Heart left ventricle (tissue), 16 donors: Measurements from ENCODE around the gene MEGF11. TPM values are rescaled to one million over a fixed set of nuclear protein-coding genes. Genes with fewer than 3 reads are reported as not detected.

ENCODE experiments used
- ATAC-seq, 4 donors: fragments of 200-7000 bp; cut with Tn5 transposase; one replicate each; pipeline ENCODE4 v1.9.1; 2020 to 2022; ENCODE audit warnings: moderate library complexity in 4 of 4, mild to moderate bottlenecking in 3 of 4, moderate number of reproducible peaks in 1 of 4
- DNase-seq, 5 donors: peaks; one replicate each; pipeline ENCODE4 v3.0.0-alpha.2; 2020
- H3K27ac ChIP-seq, 12 donors: fragments of 200-600 bp; sonication (generic) in 4 of 12; one replicate each; pipeline versions ENCODE4 v1.5.0 to v1.8.0; 2016 to 2022; ENCODE audit warnings: mild to moderate bottlenecking in 2 of 12
- H3K27me3 ChIP-seq, 9 donors: fragments of 200-600 bp; sonication (generic) in 2 of 9; one replicate each; pipeline versions ENCODE4 v1.5.1 to v1.8.0; 2016 to 2022; ENCODE audit warnings: mild to moderate bottlenecking in 3 of 9
- H3K36me3 ChIP-seq, 9 donors: fragments of 200-600 bp; sonication (generic) in 2 of 9; one replicate each; pipeline versions ENCODE4 v1.5.0 to v1.8.0; 2018 to 2022; ENCODE audit warnings: mild to moderate bottlenecking in 2 of 9
- H3K4me1 ChIP-seq, 12 donors: fragments of 200-600 bp; sonication (generic) in 4 of 12; one replicate each; pipeline versions ENCODE4 v1.5.0 to v1.8.0; 2016 to 2022; ENCODE audit warnings: mild to moderate bottlenecking in 3 of 12
- H3K4me3 ChIP-seq, 12 donors: fragments of 200-600 bp; sonication (generic) in 4 of 12; one replicate each; pipeline versions ENCODE4 v1.5.0 to v1.8.0; 2017 to 2022; ENCODE audit warnings: mild to moderate bottlenecking in 9 of 12, moderate library complexity in 4 of 12
- H3K9me3 ChIP-seq, 12 donors: fragments of 200-600 bp; sonication (generic) in 4 of 12; one replicate each; pipeline versions ENCODE4 v1.5.0 to v1.8.0; 2016 to 2022; ENCODE audit warnings: mild to moderate bottlenecking in 1 of 12
- POLR2A ChIP-seq, 2 donors: fragments of 450-650 bp; IDR thresholded peaks; one replicate each; pipeline ENCODE4 v1.6.1; 2017; ENCODE audit warnings: antibody characterized with exemption in 2 of 2, mild to moderate bottlenecking in 2 of 2, moderate library complexity in 2 of 2
- WGBS, 4 donors: extraction: QIAGEN DNeasy Blood & Tissue Kit in 2 of 4; methylation state at CpG; one replicate each; pipeline versions ENCODE4 v1.1.5 to v1.1.7; 2013 to 2018; 5-methylcytosine and 5-hydroxymethylcytosine counted together
- intact Hi-C, 10 donors: fragments of 100-400 bp; cut with DNase I; formaldehyde crosslinking; loops; one replicate each; pipeline versions ENCODE4 v1.11.1 to v1.14.2; 2022
- polyA plus RNA-seq, 2 donors: library from polyadenylated mRNA; stranded (reverse); fragments of 200-250 nt; gene quantifications; one replicate each; pipeline ENCODE4 v1.2.3, GENCODE V29; 2013
- total RNA-seq, 9 donors: library from RNA; depleted of rRNA in 2 of 9; stranded (reverse); fragments of >200 nt in 2 of 9; fragmentation: NEBNext Ultra II Directional in 3 of 9; extraction: Animal tissue kit (Norgen Biotek cat#: 25700) in 3 of 9; gene quantifications; one replicate each; pipeline versions ENCODE4 v1.1.0 to v1.2.4, GENCODE V29; 2016 to 2023
- TF ChIP-seq, protein P1 (sequence below), 12 donors: fragments of 200-600 bp; sonication (generic) in 4 of 12; IDR thresholded peaks; one replicate each; pipeline versions ENCODE4 v1.5.0 to v1.8.0; 2018 to 2022; ENCODE audit warnings: antibody characterized with exemption in 12 of 12, mild to moderate bottlenecking in 5 of 12
- donor health status: ischemic (EF 13 %, LVEDD 7.1; RV severe dilation, severe dysfunction).
- donor health status: healthy with polysubstance abuse.
- donor health status: DM: no; HTN: yes; CAD: no.
- donor health status: DM: no; HTN: no; CAD: no.
- donor health status: ischemic (EF 25% LVEDD 6.9; RV normal size, moderate dysfunction).
- donor health status: ischemic (EF 25% LVEDD 5.7; RV mildly dilated, moderate dysfunction).
- donor health status: healthy.
- donor health status: DM: yes; HTN: yes; CAD: no.
- donor health status: ischemic (EF 35%, LVEDD 5.7; RV mildly dilated, moderate dysfunction).
- donor health status: nonischemic (EF 11% LVEDD 7.7; RV severe dilation, severe dysfunction).
- donor health status: DM: yes; HTN: yes; CAD: no.
- donor health status: PGD.
- donor health status: ischemic (EF 29% LVEDD 5.4; RV normal size, mild dysfunction).
- donor health status: nonischemic (EF 23%, LVEDD 6.1; RV moderate dilation, normal function).

Gene MEGF11
- total and polyA plus RNA-seq, 11 donors: 0.07 TPM; not detected in 10

DNA sequence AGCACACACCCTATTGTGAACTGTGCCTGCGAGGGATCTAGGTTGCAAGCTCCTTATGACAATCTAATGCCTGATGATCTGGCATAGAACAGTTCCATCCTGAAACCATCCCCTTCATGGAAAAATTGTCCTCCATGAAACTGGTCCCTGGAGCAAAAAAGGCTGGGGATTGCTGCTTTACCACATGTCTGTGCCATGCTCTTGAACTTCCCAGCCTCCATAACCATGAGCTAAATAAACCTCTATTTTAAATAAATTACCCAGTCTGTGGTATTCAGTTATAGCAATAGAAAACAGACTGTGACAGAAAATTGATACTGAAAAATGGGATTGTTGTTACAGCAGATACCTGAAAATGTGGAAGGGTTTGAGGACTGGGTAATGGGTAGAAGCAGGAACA is 221.5 kb downstream of the MEGF11 start:
- no peak for DNase-seq
- ATAC-seq: no peak
- H3K4me1 ChIP-seq: no peaks in the 10 kb centered on the region
- TF ChIP-seq POLR2A (IDR thresholded peaks at IDR 0.05): no peak
- TF ChIP-seq, protein P1, sequence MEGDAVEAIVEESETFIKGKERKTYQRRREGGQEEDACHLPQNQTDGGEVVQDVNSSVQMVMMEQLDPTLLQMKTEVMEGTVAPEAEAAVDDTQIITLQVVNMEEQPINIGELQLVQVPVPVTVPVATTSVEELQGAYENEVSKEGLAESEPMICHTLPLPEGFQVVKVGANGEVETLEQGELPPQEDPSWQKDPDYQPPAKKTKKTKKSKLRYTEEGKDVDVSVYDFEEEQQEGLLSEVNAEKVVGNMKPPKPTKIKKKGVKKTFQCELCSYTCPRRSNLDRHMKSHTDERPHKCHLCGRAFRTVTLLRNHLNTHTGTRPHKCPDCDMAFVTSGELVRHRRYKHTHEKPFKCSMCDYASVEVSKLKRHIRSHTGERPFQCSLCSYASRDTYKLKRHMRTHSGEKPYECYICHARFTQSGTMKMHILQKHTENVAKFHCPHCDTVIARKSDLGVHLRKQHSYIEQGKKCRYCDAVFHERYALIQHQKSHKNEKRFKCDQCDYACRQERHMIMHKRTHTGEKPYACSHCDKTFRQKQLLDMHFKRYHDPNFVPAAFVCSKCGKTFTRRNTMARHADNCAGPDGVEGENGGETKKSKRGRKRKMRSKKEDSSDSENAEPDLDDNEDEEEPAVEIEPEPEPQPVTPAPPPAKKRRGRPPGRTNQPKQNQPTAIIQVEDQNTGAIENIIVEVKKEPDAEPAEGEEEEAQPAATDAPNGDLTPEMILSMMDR (IDR thresholded peaks at IDR 0.05): no peak
- no peaks in the 10 kb centered on the region for H3K36me3 ChIP-seq
- no peak overlapping the region for H3K27ac ChIP-seq
- H3K27me3 ChIP-seq: peaks cover 0 to 19% (median 2%) of the 10 kb centered on the region in 9 donors
- WGBS, 4 donors: 84 to 92% (median 90%) methylated on average over 1 of the region's 1 CpG
- intact Hi-C loops: no loop called here
- H3K4me3 ChIP-seq: no peak overlapping the region
- H3K9me3 ChIP-seq: peaks cover 0 to 7% (median 0%) of the 10 kb centered on the region in 12 donors

- Histone ChIP-seq H3K9me3 (peaks cover 0 to 7% (median 0%) of the 10 kb centered on the region in 12 donors), H3K27me3 (peaks cover 0 to 13% (median 0%) of the 10 kb centered on the region in 9 donors), H3K36me3 (no peaks in the 10 kb centered on the region), H3K4me1 (no peaks in the 10 kb centered on the region), H3K4me3 (no peak overlapping the region), H3K27ac (no peak overlapping the region)
- intact Hi-C loops: no loop called here
- 78 to 81% (median 80%) methylated on average over 4 of the region's 4 CpGs for WGBS, 4 donors
- TF ChIP-seq POLR2A (IDR thresholded peaks at IDR 0.05): no peak
- TF ChIP-seq, protein P1 (IDR thresholded peaks at IDR 0.05): no peak
- no peak for ATAC-seq
- no peak for DNase-seq
Observed at GRCh38 chr15:66030650-66031049, 222.9 kb downstream of the MEGF11 start.

DNA sequence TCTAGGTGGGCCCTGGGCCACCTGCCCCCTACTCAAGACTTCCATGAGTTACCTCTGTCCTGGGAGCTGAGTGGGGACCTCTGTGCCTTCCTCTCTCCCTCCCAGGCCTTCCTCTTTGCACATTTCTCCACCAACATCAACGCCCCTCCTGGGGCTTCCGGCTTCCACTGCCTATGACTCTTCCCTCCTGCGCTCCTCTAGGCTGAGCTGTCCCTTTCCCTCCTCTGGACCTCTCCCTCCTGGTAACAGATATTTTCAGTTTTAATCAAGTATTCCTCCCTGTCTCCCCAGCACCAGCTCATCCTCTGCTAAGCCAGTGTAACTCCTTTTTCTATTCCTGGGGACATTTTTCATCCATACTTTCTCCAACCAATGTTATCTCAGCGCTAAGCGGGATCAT is 223.9 kb downstream of the MEGF11 start:
- H3K9me3 ChIP-seq: peaks cover 0 to 7% (median 0%) of the 10 kb centered on the region in 12 donors
- DNase-seq: no peak
- H3K27me3 ChIP-seq: peaks cover 0 to 23% (median 5%) of the 10 kb centered on the region in 9 donors
- H3K4me3 ChIP-seq: no peak overlapping the region
- no peaks in the 10 kb centered on the region for H3K36me3 ChIP-seq
- ATAC-seq: no peak
- WGBS, 4 donors: 75 to 84% (median 83%) methylated on average over 5 of the region's 5 CpGs
- intact Hi-C loops: no loop called here
- peaks cover 0 to 2% (median 0%) of the 10 kb centered on the region in 12 donors for H3K4me1 ChIP-seq
- H3K27ac ChIP-seq: no peak overlapping the region
- no peak for TF ChIP-seq POLR2A (IDR thresholded peaks at IDR 0.05)
- TF ChIP-seq, protein P1 (IDR thresholded peaks at IDR 0.05): no peak

- H3K9me3 ChIP-seq: peaks cover 0 to 7% (median 0%) of the 10 kb centered on the region in 12 donors
- 37 to 46% (median 41%) methylated on average over 5 of the region's 5 CpGs for WGBS, 4 donors
- no peak overlapping the region for H3K4me3 ChIP-seq
- H3K36me3 ChIP-seq: no peaks in the 10 kb centered on the region
- intact Hi-C loops: no loop called here
- no peak for DNase-seq
- H3K27me3 ChIP-seq: peaks cover 0 to 31% (median 10%) of the 10 kb centered on the region in 9 donors
- peaks cover 0 to 2% (median 0%) of the 10 kb centered on the region in 12 donors for H3K4me1 ChIP-seq
- no peak for TF ChIP-seq POLR2A (IDR thresholded peaks at IDR 0.05)
- TF ChIP-seq, protein P1 (IDR thresholded peaks at IDR 0.05): no peak
- H3K27ac ChIP-seq: no peak overlapping the region
- ATAC-seq: no peak
Observed at GRCh38 chr15:66027268-66027805, 226.2 kb downstream of the MEGF11 start.
